OCI-LY1 (cell line): ENCODE measurements around the gene CDAN1.

Experiments
- H2AFZ ChIP-seq: fragments of 200-600 bp; sonication (generic), shearing (Covaris generic); 2 replicates; pipeline ENCODE4 v1.6.0; 2014; ENCODE audit warnings: antibody characterized with exemption, mild to moderate bottlenecking, low read length
- H3F3A ChIP-seq: fragments of 200-600 bp; sonication (generic), shearing (Covaris generic); 2 replicates; pipeline ENCODE4 v1.6.0; 2014; ENCODE audit warnings: mild to moderate bottlenecking, antibody characterized with exemption, low read length, moderate library complexity; ENCODE audit not compliant: insufficient read depth
- H3K27ac ChIP-seq: fragments of 200-600 bp; sonication (generic); 2 replicates; pipeline ENCODE4 v1.5.1; 2014; ENCODE audit warnings: low read length, mixed run types, mild to moderate bottlenecking, low read depth; ENCODE audit not compliant: poor library complexity, severe bottlenecking
- H3K27me3 ChIP-seq: fragments of 200-600 bp; sonication (generic); 2 replicates; pipeline ENCODE4 v1.6.0; 2014; ENCODE audit warnings: antibody characterized with exemption, mild to moderate bottlenecking, low read length, moderate library complexity; ENCODE audit not compliant: insufficient read depth
- H3K36me3 ChIP-seq: fragments of 200-600 bp; sonication (generic); 2 replicates; pipeline ENCODE4 v1.6.1; 2014; ENCODE audit warnings: mild to moderate bottlenecking, antibody characterized with exemption, low read length, moderate library complexity, mixed read lengths; ENCODE audit not compliant: insufficient read depth
- H3K4me1 ChIP-seq: fragments of 200-600 bp; sonication (generic); 2 replicates; pipeline ENCODE4 v1.5.1; 2014; ENCODE audit warnings: mild to moderate bottlenecking, low read length, moderate library complexity; ENCODE audit not compliant: insufficient read depth, severe bottlenecking
- H3K4me2 ChIP-seq: fragments of 200-600 bp; sonication (generic), shearing (Covaris generic); 2 replicates; pipeline ENCODE4 v1.6.1; 2014; ENCODE audit warnings: low read length
- H3K4me3 ChIP-seq: fragments of 200-600 bp; sonication (generic); 2 replicates; pipeline ENCODE4 v1.5.1; 2014; ENCODE audit warnings: low read length, low read depth, mild to moderate bottlenecking, mixed read lengths; ENCODE audit not compliant: poor library complexity, severe bottlenecking
- H3K79me2 ChIP-seq: fragments of 200-600 bp; shearing (Covaris generic); 2 replicates; pipeline ENCODE4 v1.6.1; 2016; ENCODE audit warnings: mixed run types, low read length, mixed read lengths; ENCODE audit not compliant: insufficient read depth
- H3K9ac ChIP-seq: fragments of 200-600 bp; sonication (generic), shearing (Covaris generic); 2 replicates; pipeline ENCODE4 v1.6.1; 2014; ENCODE audit warnings: mild to moderate bottlenecking, low read length, mixed read lengths
- H3K9me2 ChIP-seq: fragments of 200-600 bp; sonication (generic), shearing (Covaris generic); 2 replicates; pipeline ENCODE4 v1.6.1; 2014; ENCODE audit warnings: low read depth, mild to moderate bottlenecking, low read length, mixed read lengths
- H3K9me3 ChIP-seq: fragments of 200-600 bp; shearing (Covaris generic); 2 replicates; pipeline ENCODE4 v1.6.1; 2014; ENCODE audit warnings: low read length, mixed read lengths
- H4K20me1 ChIP-seq: fragments of 200-600 bp; sonication (generic), shearing (Covaris generic); 2 replicates; pipeline ENCODE4 v1.6.0; 2016; ENCODE audit warnings: mild to moderate bottlenecking, low read length; ENCODE audit not compliant: insufficient read depth
- CTCF ChIP-seq: fragments of 200-600 bp; sonication (generic), shearing (Covaris generic); IDR thresholded peaks from 2 replicates; pipeline ENCODE4 v1.5.1; 2017; ENCODE audit warnings: mild to moderate bottlenecking, antibody characterized with exemption, low read length, moderate library complexity, mixed read lengths
- EZH2 ChIP-seq: fragments of 200-600 bp; sonication (generic), shearing (Covaris generic); IDR thresholded peaks from 2 replicates; pipeline ENCODE4 v1.8.0; 2017; ENCODE audit warnings: borderline replicate concordance, mixed run types, mild to moderate bottlenecking, antibody characterized with exemption, low read length, moderate library complexity, mixed read lengths

The CDAN1 gene

DNA sequence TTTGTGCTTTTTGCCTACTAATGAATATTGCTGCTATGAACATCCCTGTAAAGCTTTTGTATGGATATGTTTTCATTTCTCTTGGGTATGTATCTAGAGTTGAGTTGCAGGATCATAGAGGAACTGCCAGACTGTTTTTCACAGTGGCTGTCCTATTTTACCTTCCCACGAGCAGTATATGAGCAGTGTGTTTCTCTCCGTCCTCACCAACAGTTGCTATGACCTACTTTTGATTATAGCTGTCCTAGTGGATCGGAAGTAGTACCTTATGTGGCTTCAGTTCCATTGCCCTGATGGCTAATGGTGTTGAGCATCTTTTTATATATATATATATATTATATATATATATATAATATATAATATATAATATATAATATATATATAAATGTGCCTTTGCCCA lies 25.2 kb downstream of the CDAN1 start:
- TF ChIP-seq EZH2, result no peak
- no peak for TF ChIP-seq CTCF

GRCh38 chr15:42710662-42711061 lies 26.3 kb downstream of the CDAN1 start:
- Histone ChIP-seq H3K4me1 (no peaks in the 10 kb centered on the region), H3K9me2 (no peaks in the 10 kb centered on the region), H3F3A (no peaks in the 10 kb centered on the region), H3K9me3 (no peaks in the 10 kb centered on the region), H3K27me3 (no peaks in the 10 kb centered on the region), H4K20me1 (no peaks in the 10 kb centered on the region), H3K27ac (no peak overlapping the region), H3K79me2 (no peaks in the 10 kb centered on the region), H3K36me3 (peaks cover 4% of the 10 kb centered on the region; the same call in 1 of the 2 replicates), H2AFZ (no peak overlapping the region), H3K4me3 (no peak overlapping the region), H3K9ac (no peak overlapping the region), H3K4me2 (no peak overlapping the region)
- TF ChIP-seq CTCF (no peak), EZH2 (no peak)

More for the DNA sequence above, 25.2 kb downstream of the CDAN1 start:
- Histone ChIP-seq H3K36me3 (peaks cover 4% of the 10 kb centered on the region; the same call in 1 of the 2 replicates), H3F3A (no peaks in the 10 kb centered on the region), H2AFZ (no peak overlapping the region), H3K9ac (no peak overlapping the region), H3K9me3 (no peaks in the 10 kb centered on the region), H3K9me2 (no peaks in the 10 kb centered on the region), H3K79me2 (no peaks in the 10 kb centered on the region), H4K20me1 (no peaks in the 10 kb centered on the region), H3K4me1 (no peaks in the 10 kb centered on the region), H3K27me3 (no peaks in the 10 kb centered on the region), H3K4me2 (no peak overlapping the region), H3K27ac (no peak overlapping the region), H3K4me3 (no peak overlapping the region)

- no peak overlapping the region for H2AFZ ChIP-seq
- no peaks in the 10 kb centered on the region for H3K79me2 ChIP-seq
- no peaks in the 10 kb centered on the region for H3F3A ChIP-seq
- H3K4me1 ChIP-seq, result no peaks in the 10 kb centered on the region
- H3K9ac ChIP-seq, result no peak overlapping the region
- no peak for TF ChIP-seq EZH2
- no peak for TF ChIP-seq CTCF
- H3K4me3 ChIP-seq, result no peak overlapping the region
- no peak overlapping the region for H3K4me2 ChIP-seq
- H3K27me3 ChIP-seq, result no peaks in the 10 kb centered on the region
- no peaks in the 10 kb centered on the region for H4K20me1 ChIP-seq
- H3K9me2 ChIP-seq, result no peaks in the 10 kb centered on the region
- peaks cover 4% of the 10 kb centered on the region; the same call in 1 of the 2 replicates for H3K36me3 ChIP-seq
- no peaks in the 10 kb centered on the region for H3K9me3 ChIP-seq
- H3K27ac ChIP-seq, result no peak overlapping the region
Measured at GRCh38 chr15:42707873-42708544, 28.9 kb downstream of the CDAN1 start.
